ENCODE results near the gene KCNJ8. TPM values are rescaled to one million over a fixed set of nuclear protein-coding genes. Genes with fewer than 3 reads are reported as not detected.
A peak's percentile ranks its signal among the peaks of the same experiment; 100 is the strongest.

The KCNJ8 gene
- total and polyA plus RNA-seq, 4 donors = 10.9 to 44.2 (median 27.2) TPM

GRCh38 chr12:21763531-21763930, 11.0 kb downstream of the KCNJ8 start:
- DNase-seq (ENCODE audit: low spot score) = no peak
- Histone ChIP-seq H3K9ac (ENCODE audit: low read depth in 1 of 2, low read length in 2 of 2) (peak overlapping the region in 1 of 2 donors; percentile 10), H3K27me3 (ENCODE audit: control insufficient read depth in 4 of 4, insufficient read depth in 4 of 4, low read length in 3 of 4) (no peaks in the 10 kb centered on the region), H3K4me3 (ENCODE audit: low read depth in 1 of 3, low read length in 3 of 3) (no peak overlapping the region), H3K4me1 (ENCODE audit: control insufficient read depth in 4 of 4, insufficient read depth in 4 of 4, low read length in 3 of 4) (peaks cover 0 to 24% (median 9%) of the 10 kb centered on the region in 4 donors), H3K9me3 (ENCODE audit: control insufficient read depth in 4 of 4, low read length in 3 of 4) (no peaks in the 10 kb centered on the region), H3K36me3 (ENCODE audit: control insufficient read depth in 4 of 4, insufficient read depth in 3 of 4, low read depth in 1 of 4, low read length in 3 of 4) (peaks cover 0 to 13% (median 8%) of the 10 kb centered on the region in 4 donors), H3K27ac (ENCODE audit: low read depth in 1 of 2, low read length in 2 of 2) (peak overlapping the region; percentile 73 to 77)
- WGBS = 58% methylated on average over 2 of the region's 2 CpGs
- TF ChIP-seq EGR1 (IDR thresholded peaks at IDR 0.05; ENCODE audit: low read depth in 2 of 2) (no peak), HNF4G (IDR thresholded peaks at IDR 0.05) (no peak), HNF4A (conservative IDR thresholded peaks at IDR 0.05) (no peak), FOXA2 (IDR thresholded peaks at IDR 0.05) (no peak), RAD21 (IDR thresholded peaks at IDR 0.05) (no peak), ZBTB33 (IDR thresholded peaks at IDR 0.05) (no peak), RXRA (IDR thresholded peaks at IDR 0.05) (no peak), FOXA1 (IDR thresholded peaks at IDR 0.05) (no peak), NR2F2 (IDR thresholded peaks at IDR 0.05) (no peak), GABPA (IDR thresholded peaks at IDR 0.05 in 1 of 2, conservative IDR thresholded peaks at IDR 0.05 in 1 of 2) (no peak)
- TF ChIP-seq, protein P1, sequence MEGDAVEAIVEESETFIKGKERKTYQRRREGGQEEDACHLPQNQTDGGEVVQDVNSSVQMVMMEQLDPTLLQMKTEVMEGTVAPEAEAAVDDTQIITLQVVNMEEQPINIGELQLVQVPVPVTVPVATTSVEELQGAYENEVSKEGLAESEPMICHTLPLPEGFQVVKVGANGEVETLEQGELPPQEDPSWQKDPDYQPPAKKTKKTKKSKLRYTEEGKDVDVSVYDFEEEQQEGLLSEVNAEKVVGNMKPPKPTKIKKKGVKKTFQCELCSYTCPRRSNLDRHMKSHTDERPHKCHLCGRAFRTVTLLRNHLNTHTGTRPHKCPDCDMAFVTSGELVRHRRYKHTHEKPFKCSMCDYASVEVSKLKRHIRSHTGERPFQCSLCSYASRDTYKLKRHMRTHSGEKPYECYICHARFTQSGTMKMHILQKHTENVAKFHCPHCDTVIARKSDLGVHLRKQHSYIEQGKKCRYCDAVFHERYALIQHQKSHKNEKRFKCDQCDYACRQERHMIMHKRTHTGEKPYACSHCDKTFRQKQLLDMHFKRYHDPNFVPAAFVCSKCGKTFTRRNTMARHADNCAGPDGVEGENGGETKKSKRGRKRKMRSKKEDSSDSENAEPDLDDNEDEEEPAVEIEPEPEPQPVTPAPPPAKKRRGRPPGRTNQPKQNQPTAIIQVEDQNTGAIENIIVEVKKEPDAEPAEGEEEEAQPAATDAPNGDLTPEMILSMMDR (IDR thresholded peaks at IDR 0.05; ENCODE audit: low read depth, low read length, missing input control) = no peak

- Histone ChIP-seq H3K9ac (ENCODE audit: low read depth in 1 of 2, low read length in 2 of 2) (no peak overlapping the region), H3K4me1 (ENCODE audit: control insufficient read depth in 4 of 4, insufficient read depth in 4 of 4, low read length in 3 of 4) (peaks cover 5 to 30% (median 11%) of the 10 kb centered on the region in 4 donors), H3K36me3 (ENCODE audit: control insufficient read depth in 4 of 4, insufficient read depth in 3 of 4, low read depth in 1 of 4, low read length in 3 of 4) (no peaks in the 10 kb centered on the region), H3K4me3 (ENCODE audit: low read depth in 1 of 3, low read length in 3 of 3) (no peak overlapping the region), H3K9me3 (ENCODE audit: control insufficient read depth in 4 of 4, low read length in 3 of 4) (no peaks in the 10 kb centered on the region), H3K27ac (ENCODE audit: low read depth in 1 of 2, low read length in 2 of 2) (peak overlapping the region; percentile 1 to 55), H3K27me3 (ENCODE audit: control insufficient read depth in 4 of 4, insufficient read depth in 4 of 4, low read length in 3 of 4) (no peaks in the 10 kb centered on the region)
- TF ChIP-seq HNF4A (conservative IDR thresholded peaks at IDR 0.05) (peak in 1 of 2 donors; percentile 44), GABPA (IDR thresholded peaks at IDR 0.05 in 1 of 2, conservative IDR thresholded peaks at IDR 0.05 in 1 of 2) (no peak), RXRA (IDR thresholded peaks at IDR 0.05) (peak in 1 of 2 donors; percentile 65), NR2F2 (IDR thresholded peaks at IDR 0.05) (no peak)
- DNase-seq (ENCODE audit: low spot score) = no peak
- WGBS = 51% methylated on average over 5 of the region's 5 CpGs
These were observed 14.8 kb downstream of the KCNJ8 start for GRCh38 chr12:21759737-21760136.

DNA sequence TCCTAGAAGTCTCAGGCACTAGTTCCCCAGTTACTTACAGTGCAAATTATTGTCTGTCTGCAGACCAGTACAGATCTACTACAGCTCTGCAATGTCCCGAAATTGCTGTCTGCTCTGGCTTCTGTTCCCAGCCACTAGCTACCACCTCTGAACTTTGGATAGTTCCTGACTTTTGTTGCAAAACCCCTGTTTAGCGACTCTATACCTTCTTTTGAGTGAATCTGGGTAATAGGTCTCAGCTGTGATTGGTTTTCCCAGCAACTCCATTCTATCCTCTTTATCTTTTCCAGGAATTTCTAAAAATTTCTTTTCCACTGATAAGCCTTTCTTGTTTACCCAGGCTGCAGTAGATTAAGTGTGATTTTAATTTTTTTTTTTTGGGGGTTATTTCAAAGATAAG, 16.8 kb downstream of the KCNJ8 start:
- H3K9ac ChIP-seq (ENCODE audit: low read depth in 1 of 2, low read length in 2 of 2) = peak overlapping the region in 1 of 2 donors; percentile 0
- peak; percentile 42 for DNase-seq (ENCODE audit: low spot score)
- WGBS = 19% methylated on average over 2 of the region's 2 CpGs
- TF ChIP-seq EGR1 (IDR thresholded peaks at IDR 0.05; ENCODE audit: low read depth in 2 of 2) (no peak), TAF1 (conservative IDR thresholded peaks at IDR 0.05) (peak; percentile 94), ZBTB33 (IDR thresholded peaks at IDR 0.05) (peak; percentile 59), RAD21 (IDR thresholded peaks at IDR 0.05) (peak; percentile 48 to 60), FOXA2 (IDR thresholded peaks at IDR 0.05) (peak; percentile 30), HNF4A (conservative IDR thresholded peaks at IDR 0.05) (peak; percentile 90 to 91), REST (IDR thresholded peaks at IDR 0.05) (peak; percentile 94), FOXA1 (IDR thresholded peaks at IDR 0.05) (no peak), HNF4G (IDR thresholded peaks at IDR 0.05) (peak; percentile 82)
- TF ChIP-seq, protein P1 (IDR thresholded peaks at IDR 0.05; ENCODE audit: low read depth, low read length, missing input control) = no peak

More for the DNA sequence above, 16.8 kb downstream of the KCNJ8 start:
- Histone ChIP-seq H3K27me3 (ENCODE audit: control insufficient read depth in 4 of 4, insufficient read depth in 4 of 4, low read length in 3 of 4) (no peaks in the 10 kb centered on the region), H3K9me3 (ENCODE audit: control insufficient read depth in 4 of 4, low read length in 3 of 4) (no peaks in the 10 kb centered on the region), H3K4me3 (ENCODE audit: low read depth in 1 of 3, low read length in 3 of 3) (peak overlapping the region in 2 of 3 donors; percentile 9 to 41), H3K36me3 (ENCODE audit: control insufficient read depth in 4 of 4, insufficient read depth in 3 of 4, low read depth in 1 of 4, low read length in 3 of 4) (no peaks in the 10 kb centered on the region), H3K4me1 (ENCODE audit: control insufficient read depth in 4 of 4, insufficient read depth in 4 of 4, low read length in 3 of 4) (peaks cover 5 to 16% (median 6%) of the 10 kb centered on the region in 4 donors), H3K27ac (ENCODE audit: low read depth in 1 of 2, low read length in 2 of 2) (peak overlapping the region; percentile 57 to 83)
